ENCODE measurements around the gene ARPC4.

- TF ChIP-seq MYC (IDR thresholded peaks at IDR 0.05; ENCODE audit: low read depth, low read length) (no peak), POLR2A (IDR thresholded peaks at IDR 0.05; ENCODE audit: extremely low read depth, insufficient read length) (no peak), CTCF (IDR thresholded peaks at IDR 0.05; ENCODE audit: low read depth, low read length) (no peak), MAX (IDR thresholded peaks at IDR 0.05; ENCODE audit: low read depth, low read length) (no peak)
Observed at GRCh38 chr3:9795207-9795606, 2.3 kb downstream of the ARPC4 start.
